Right kidney (tissue), 1 donor: Measurements from ENCODE around the gene NF2.

Source experiments
- DNase-seq: peaks from one replicate; pipeline ENCODE4 v3.0.0-alpha.2; 2016

Gene NF2

DNA sequence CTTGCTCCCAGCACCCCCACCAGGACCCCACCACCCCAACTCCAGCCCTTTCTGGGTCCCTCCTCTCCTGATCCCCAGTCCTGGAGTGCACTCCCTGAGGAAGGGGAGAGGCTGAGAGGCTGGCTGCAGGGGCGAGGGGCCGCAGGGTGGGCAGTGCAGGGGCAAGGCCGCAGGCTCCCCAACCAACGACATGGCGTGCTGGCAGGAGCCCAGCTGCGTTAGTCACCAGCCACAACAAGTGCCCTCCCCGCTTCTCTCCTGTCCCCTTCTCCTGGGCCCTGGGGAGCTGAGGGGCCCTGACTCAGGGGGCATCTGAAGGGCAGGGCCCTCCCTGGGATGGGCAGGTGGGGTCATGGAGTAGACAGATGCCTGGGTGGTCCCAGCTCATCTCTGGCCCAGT, 118.7 kb downstream of the NF2 start:
- DNase-seq = no peak

GRCh38 chr22:29722587-29722986, 119.2 kb downstream of the NF2 start:
- DNase-seq = no peak

- no peak for DNase-seq
Observed at GRCh38 chr22:29723766-29724165, 120.3 kb downstream of the NF2 start.

- no peak for DNase-seq
Observed at GRCh38 chr22:29724843-29725242, 121.4 kb downstream of the NF2 start.

DNA sequence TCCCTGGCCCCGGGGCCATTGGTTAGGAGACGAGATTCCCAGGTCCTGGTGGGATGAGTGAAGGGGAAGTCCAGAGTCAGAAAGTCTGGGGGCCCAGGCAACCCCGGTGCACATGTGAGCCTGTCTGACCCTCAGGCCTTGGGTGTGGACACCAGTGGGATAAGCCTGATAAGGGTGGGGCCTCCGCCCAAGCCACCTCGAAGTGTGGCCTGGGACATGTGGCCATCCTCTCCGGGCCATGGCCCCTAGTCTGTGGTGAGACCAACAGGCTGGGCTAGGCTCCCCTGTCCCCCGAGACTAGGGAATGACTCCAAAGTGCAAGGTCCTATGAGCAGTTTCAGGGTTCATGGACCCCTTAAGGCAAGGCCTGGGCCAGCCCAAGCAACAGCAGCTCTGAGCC, 122.7 kb downstream of the NF2 start:
- no peak for DNase-seq

GRCh38 chr22:29726512-29727130, 123.2 kb downstream of the NF2 start:
- no peak for DNase-seq

DNA sequence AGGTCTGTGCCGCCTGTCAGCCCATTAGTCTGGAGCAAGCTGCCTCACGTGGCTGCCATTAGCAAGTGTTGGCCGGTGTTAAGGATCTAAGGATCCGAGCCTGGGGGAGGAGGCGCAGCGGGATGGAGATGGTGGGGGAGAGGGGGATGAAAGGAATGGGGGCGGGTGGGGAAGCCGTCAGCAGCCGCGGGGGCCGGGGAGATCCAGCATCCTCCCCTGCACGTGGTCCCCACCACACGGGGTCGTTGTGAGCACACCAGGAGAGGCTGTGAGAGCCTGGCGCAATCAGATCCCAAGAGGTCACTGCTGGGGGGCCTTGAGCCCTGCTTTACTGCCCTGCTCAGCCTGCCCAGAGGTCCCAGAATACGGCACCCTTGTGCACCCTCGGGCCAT, 123.7 kb downstream of the NF2 start:
- DNase-seq = no peak

GRCh38 chr22:29729161-29729560, 125.7 kb downstream of the NF2 start:
- DNase-seq = no peak

DNA sequence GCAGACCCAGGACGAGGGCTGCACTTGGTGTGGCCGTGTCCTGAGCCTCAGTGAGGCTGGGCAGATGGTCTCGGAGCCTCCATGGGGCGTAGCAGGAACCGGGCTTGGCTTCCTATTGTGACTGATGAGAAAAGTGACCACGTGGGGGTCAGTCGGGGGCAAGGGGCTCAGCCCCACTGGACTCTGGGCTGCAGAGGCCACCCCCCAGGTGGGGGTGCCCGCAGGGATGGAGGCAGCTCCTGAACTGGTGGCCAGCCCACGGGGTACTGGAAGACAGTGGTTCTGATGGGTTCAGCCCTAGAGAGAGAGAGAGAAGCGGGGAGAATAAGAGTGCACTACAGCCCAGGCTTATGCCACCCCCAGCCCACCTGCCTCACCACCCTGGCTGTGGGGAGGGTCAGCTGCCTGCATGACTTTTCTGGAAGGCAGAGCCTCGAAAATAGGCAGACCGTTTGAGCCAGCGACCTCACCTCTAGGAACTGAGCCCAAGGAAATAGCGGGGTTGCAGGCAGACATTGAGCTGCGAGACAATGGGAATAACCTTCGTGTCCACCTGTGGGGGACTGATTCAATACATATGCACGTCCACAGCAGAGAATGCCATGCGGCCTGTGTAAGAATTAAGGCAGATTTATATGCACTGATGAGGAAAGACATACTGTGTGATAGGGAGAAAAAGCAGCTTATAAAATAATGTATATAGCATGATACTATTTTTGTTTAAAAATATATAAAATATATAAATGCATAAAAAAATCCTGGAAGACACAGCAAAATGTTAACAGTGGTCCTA, 127.8 kb downstream of the NF2 start:
- DNase-seq = no peak

DNA sequence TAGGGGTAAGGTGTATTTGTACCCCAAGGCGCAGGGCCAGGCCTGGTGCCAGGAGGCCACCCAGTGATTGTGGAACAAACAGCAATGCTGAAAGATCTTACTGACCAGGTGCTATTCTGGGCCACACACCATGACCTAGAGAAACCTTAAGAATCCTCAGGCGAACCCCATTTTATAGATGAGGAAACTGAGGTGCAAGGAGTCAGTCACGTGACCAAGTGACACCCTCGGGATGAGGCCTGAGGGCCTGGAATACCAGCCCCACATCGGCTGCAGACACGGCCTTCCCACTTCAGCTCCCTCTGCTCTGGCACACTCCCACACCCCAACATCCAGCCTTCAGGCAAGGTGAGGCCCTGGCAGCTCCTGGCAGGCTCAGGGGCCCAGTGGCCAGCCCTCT, 129.4 kb downstream of the NF2 start:
- no peak for DNase-seq

- peak; percentile 66 for DNase-seq
Observed at GRCh38 chr22:29733362-29734201, 130.1 kb downstream of the NF2 start.

DNA sequence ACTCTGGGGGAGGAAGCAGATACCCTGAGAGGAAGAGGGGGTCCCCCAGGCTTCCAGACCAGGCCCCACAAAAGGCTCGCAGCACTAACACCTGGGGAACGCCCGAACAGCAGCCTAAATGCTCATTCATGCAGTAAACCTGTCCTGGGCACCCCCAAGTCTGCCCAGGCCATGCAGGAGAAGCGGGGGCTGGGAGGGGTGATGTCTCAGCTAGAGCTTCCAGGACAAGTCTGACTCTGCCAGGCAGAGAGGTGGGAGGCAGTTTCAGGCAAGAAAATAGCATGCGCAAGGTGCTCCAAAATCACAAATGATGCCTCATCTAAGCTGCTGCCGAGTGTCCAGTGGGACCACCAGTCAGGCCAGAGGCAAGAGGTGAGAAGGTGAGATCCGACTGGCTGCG, 131.0 kb downstream of the NF2 start:
- DNase-seq = no peak

GRCh38 chr22:29734838-29735237, 131.4 kb downstream of the NF2 start:
- DNase-seq = no peak

GRCh38 chr22:29735416-29735815, 132.0 kb downstream of the NF2 start:
- no peak for DNase-seq

DNA sequence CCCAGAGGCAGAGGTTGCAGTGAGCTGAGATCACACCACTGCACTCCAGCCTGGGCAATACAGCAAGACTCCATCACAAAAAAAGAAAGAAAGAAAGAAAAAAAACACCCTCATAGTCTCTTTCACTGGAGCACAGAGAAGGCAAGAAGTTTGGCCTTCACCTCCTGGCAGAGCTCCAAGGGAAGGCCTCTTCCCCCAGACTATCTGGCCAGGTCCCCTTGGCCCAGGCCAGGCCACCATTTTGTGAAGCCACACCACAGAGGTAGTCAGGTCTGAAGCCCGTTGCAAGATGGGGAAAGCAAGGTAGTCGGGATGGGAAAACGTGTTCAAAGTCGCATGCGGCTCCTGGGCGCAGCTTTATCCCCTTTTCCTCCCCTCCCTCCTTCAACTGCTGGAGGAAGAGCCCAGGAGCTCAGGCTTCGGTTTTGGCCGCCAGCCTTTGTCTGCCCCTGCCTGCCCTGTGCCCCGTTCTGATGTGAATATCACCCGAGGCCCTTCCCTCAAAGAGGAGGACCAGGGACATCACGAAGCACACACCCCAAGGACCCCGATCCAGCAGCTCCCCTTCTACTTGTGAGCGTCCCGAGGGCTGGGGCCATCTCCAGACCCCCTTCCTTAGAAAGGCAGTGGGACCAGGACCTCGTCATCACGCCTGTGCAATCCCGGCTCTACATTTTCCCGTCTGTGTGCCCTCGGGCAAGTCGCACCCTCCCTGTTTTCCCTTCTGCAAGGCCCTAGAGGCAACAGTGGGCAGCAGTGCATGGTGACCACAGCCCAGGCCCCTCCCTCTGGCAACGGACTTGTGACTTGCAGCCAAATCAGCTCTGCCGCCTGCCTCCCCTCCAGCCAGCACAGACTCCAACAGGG, 134.1 kb downstream of the NF2 start:
- DNase-seq = no peak

DNA sequence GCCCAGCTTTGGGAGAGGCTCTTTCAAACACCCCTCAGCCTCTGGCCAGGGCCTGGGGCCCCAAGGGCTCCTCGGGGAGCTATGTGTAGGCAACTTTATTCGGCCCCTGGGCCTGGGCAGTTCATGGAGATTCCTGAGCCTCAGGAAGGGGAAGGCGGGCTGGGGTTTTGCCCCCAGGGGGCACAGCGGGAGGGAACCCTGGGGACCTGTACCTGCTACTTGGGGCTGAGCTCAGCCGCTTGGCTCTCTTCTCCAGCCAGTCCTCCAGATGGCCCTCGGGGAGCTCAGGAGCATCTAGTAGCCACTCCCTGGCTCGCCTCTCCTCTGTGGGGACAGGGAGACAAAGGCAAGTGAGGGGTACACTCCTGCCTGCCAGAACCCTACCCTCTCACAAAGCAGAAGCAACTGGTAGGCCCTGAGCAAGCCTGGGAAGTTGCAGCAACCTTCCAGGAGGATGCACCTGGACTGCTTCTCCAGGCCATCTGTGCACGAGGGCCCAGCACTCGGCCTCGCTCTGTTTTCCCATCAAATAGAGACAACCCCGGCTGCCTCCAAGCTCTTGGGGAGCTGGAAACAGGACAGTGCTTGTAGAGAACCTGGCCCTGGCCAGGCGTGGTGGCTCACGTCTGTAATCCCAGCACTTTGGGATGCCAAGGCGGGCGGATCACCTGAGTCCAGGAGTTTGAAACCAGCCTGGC, 134.8 kb downstream of the NF2 start:
- no peak for DNase-seq

DNA sequence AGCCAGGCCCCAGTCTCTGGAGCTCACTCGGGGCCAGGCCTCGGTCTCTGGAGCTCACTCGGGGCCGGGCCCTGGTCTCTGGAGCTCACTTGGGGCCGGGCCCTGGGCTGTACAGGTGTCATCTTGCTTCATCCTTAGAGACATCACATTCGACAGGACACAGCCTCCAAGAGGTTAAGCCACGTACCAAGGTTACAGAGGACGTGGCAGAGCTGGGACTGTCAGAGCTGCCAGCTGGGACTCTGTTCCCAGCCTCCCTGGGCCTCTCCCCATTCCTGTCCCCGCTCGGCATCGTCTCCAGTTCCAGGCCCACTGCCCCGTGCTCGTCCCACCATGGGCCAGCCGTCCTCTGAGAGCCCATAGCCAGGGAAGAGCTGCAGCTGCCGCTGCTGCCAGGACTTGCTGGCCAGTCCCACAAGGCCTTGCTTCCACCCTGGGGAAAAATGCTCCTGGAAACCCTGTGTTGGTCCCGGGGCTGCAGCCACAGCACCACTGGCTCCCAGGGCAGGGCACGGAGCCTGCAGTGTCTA, 136.0 kb downstream of the NF2 start:
- no peak for DNase-seq

DNA sequence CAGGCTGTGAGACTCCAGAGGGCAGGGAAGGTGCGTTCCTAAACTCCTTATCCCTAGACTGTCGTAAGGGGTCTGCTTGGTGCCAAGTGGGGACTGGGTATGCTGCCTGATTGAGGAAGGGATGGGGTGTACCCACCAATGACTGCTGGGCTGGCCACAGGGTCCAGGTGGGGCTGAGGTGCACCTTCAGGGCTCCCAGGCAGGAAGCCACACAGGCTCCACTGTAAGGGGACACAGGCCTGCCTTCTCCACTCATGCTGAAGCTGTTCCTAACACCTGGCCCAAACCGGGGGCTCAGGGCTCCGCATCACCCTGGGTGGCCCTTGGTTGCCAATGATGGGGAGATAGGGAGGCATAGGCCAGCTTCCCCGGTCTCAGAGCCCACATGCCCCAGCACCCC, 136.8 kb downstream of the NF2 start:
- no peak for DNase-seq

DNA sequence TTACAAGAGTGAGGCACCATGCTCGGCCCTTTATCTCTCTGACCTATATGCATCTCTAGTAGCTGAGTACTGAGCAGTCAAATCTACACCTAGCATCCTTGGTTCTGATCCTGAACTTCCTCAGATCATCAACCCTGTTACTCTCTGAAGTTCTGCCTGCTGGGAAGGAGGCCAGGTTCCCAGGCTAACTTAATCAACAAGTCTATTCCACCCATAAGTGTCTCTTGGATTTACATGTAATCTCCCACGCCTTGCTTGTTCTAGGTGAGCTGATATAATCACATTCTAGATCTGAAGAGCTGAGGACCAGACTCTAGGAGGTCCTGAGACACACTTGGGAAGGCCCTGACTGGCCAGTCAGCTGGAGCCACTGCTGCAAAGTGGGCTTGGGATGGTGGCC, 138.5 kb downstream of the NF2 start:
- no peak for DNase-seq

DNA sequence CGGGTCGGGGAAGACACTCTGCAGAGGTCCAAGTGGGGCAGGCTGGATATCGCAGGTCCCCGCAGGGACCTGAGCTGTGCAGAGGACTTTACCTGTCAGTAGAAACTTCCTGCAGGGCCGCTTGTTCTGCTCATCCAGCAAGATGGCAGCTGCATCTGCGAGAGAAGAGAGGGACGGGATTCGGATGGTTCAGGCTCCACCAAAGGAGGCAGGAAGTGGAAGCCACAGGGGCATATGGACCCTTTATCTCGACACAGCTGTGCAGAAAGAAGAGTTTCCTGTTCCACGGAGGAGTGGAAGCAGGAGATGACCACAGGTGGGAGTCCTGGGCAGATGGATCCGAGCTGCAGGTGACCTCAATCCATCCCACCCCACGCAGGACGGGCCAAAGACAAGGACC, 138.9 kb downstream of the NF2 start:
- DNase-seq = no peak

DNA sequence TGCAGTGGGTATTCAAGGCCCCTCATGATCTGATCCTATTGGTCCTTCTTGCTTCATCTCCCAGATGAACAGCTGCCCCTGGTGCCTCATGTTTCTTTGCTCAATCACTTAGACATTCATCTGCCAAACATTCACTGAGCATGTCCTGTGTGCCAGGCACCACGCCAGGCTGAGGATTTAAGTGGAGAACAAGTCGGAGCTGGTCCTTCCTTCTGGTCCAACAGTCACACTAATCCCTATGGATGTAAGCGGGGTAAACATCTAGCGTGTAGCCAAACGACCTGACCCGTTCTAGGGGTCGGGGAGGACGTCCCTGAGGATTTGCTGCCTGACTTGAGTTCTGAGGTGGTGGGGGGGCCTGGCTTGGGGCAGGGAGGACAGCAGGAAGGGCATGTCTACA, 141.5 kb downstream of the NF2 start:
- DNase-seq = no peak

- DNase-seq = no peak
Observed at GRCh38 chr22:29747832-29748231, 144.4 kb downstream of the NF2 start.
